ENCODE measurements around the gene CXADR.

DNA sequence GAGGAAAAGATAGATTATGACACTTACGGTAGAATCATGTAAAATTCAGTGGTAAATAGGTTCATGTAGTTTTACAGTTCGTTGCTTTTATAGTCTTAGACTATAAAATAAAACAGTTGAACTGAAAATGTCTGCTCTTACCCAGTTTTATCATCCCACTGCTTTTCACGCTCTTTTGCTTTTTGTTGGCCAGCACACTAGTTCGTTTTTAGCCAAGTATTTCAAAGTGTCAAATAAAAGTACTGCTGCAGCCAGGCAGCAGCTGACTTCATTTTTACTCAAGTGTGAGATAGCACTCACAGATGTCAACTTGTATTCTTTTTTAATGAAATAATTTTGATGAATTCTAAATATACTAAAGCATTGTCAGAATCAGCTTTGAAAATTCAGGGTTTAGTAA lies 118.4 kb downstream of the CXADR start:
- TF ChIP-seq, protein P1, sequence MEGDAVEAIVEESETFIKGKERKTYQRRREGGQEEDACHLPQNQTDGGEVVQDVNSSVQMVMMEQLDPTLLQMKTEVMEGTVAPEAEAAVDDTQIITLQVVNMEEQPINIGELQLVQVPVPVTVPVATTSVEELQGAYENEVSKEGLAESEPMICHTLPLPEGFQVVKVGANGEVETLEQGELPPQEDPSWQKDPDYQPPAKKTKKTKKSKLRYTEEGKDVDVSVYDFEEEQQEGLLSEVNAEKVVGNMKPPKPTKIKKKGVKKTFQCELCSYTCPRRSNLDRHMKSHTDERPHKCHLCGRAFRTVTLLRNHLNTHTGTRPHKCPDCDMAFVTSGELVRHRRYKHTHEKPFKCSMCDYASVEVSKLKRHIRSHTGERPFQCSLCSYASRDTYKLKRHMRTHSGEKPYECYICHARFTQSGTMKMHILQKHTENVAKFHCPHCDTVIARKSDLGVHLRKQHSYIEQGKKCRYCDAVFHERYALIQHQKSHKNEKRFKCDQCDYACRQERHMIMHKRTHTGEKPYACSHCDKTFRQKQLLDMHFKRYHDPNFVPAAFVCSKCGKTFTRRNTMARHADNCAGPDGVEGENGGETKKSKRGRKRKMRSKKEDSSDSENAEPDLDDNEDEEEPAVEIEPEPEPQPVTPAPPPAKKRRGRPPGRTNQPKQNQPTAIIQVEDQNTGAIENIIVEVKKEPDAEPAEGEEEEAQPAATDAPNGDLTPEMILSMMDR (IDR thresholded peaks at IDR 0.05; ENCODE audit: low read depth, low read length): no peak
- TF ChIP-seq EZH2phosphoT487 (IDR thresholded peaks at IDR 0.05; ENCODE audit: low read depth): no peak

All from OCI-LY3 (cell line).